ENCODE data around the gene TAL2. TPM values are rescaled to one million over a fixed set of nuclear protein-coding genes. Genes with fewer than 3 reads are reported as not detected.

The TAL2 gene
- total and polyA plus RNA-seq, 10 of the 15 experiments (the other 5 are each of a cell fraction or from before 2014, with no cell fraction given) = 0.16 to 0.51 (median 0.34) TPM; not detected in 1

DNA sequence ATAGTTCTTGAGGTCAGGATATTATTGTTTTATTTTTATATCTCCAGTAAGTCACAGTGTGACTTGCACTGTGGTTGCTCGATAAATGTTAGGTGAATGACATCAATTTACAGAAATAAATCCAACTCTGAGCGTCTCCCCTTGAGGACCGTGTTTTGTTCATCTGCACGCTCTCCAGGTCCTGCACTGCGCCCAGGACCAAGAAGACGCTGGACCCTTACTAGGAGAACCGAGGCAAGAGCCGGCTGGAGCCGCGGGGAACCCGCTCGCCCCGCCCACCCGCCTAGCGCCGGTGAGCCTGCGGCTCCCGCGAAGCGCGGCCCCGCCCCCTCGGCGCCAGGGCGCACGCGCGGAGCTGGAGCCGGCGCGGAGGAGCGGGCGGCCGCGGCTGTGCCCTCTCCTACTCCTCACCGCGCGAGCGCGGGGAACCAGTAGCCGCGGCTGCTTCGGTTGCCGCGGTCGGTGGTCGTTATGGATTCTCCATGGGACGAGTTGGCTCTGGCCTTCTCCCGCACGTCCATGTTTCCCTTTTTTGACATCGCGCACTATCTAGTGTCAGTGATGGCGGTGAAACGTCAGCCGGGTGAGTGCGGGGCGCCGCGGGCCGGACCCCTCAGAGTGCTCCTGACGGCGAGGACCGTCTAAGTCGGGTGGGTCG is 32.1 kb downstream of the TAL2 start, which contains the start of gene TMEM38B:
TSS of gene TMEM38B (plus strand) at position 352 of the 658 bp plus-strand sequence. CDS start at position 472, 120 bp downstream.
- Histone ChIP-seq H3K4me1 (ENCODE audit: control insufficient read depth, insufficient read depth, low read length) (peaks cover 3% of the 10 kb centered on the region; the same call in 1 of the 2 replicates), H3K4me3 (peak within 1 kb of the TSS; percentile 78), H4K20me1 (ENCODE audit: control insufficient read depth, insufficient read depth) (no peaks in the 10 kb centered on the region), H3K36me3 (ENCODE audit: control insufficient read depth in 2 of 2, insufficient read depth in 2 of 2, low read length in 1 of 2) (no peaks in the 10 kb centered on the region), H3K4me2 (ENCODE audit: control insufficient read depth, insufficient read depth) (peak within 1 kb of the TSS; percentile 93), H3K9me3 (replicated peaks; ENCODE audit: control insufficient read depth, insufficient read depth, low read length) (no peaks in the 10 kb centered on the region), H2AFZ (ENCODE audit: control insufficient read depth, low read depth, low read length) (peak within 1 kb of the TSS; percentile 94), H3K9ac (ENCODE audit: control insufficient read depth, insufficient read depth, low read length) (peak within 1 kb of the TSS; percentile 71), H3K27ac (ENCODE audit: control insufficient read depth, insufficient read depth) (peak within 1 kb of the TSS; percentile 13), H3K79me2 (ENCODE audit: control insufficient read depth, insufficient read depth, low read length) (peaks cover 12% of the 10 kb centered on the region), H3K27me3 (replicated peaks in 1 of 2; ENCODE audit: control insufficient read depth in 2 of 2, insufficient read depth in 2 of 2, low read length in 1 of 2) (0 out of 4 replicates have a peak, but pooled peaks cover 0 to 3% of the 10 kb centered on the region in 2 experiments)
- FAIRE-seq (no peak), DNase-seq (ENCODE audit: low read depth, low spot score) (no peak), ATAC-seq (peak; percentile 88)
- WGBS (ENCODE audit: insufficient coverage, insufficient replicate concordance, low lambda C conversion rate, missing lambda C conversion rate) = 2% methylated on average over 50 of the region's 65 CpGs
- in situ Hi-C loops (cut with MboI) = no loop called here
- ChIA-PET RAD21 (ENCODE audit: unreplicated experiment) (interaction anchor here (1.0 to 3.3 kb wide), 8 partner anchors 14 to 442 kb away, joined by 3 to 18 read pairs (median 4); no protein-coding TSS in a partner anchor), CTCF (interaction anchor here (0.8 to 3.7 kb wide), 13 partner anchors 8 to 246 kb away, joined by 3 to 24 read pairs (median 3); partner anchors contain the start of gene TAL2), POLR2A (interaction anchor here (0.6 to 2.0 kb wide), 3 partner anchors 14 to 137 kb away, joined by 3 to 6 read pairs (median 3); partner anchors contain the start of gene FKTN), SMC1A (ENCODE audit: uncharacterized antibody, unreplicated experiment) (interaction anchor here (0.5 to 2.2 kb wide), 10 partner anchors 14 to 1109 kb away, joined by 3 to 8 read pairs (median 4); no protein-coding TSS in a partner anchor)
- intact Hi-C loops (cut with micrococcal nuclease; ENCODE audit: unreplicated experiment) = loop anchor here (10.0 kb wide), 2 partner anchors 250 to 450 kb away; partner anchors contain the start of genes FSD1L and SLC44A1
- BruUV-seq (replicated peaks) = no TSS peak
- no peak for TF ChIP-seq ZBTB33 (IDR thresholded peaks at IDR 0.05)
- TF ChIP-seq NR2F1 (conservative IDR thresholded peaks at IDR 0.05) = no peak
- TF ChIP-seq RB1 (IDR thresholded peaks at IDR 0.05; ENCODE audit: borderline replicate concordance) = 0 out of 2 replicates have a peak, but pooled peaks have one; percentile 53
- no peak for TF ChIP-seq PRDM15 (CRISPR knock-in tag; IDR thresholded peaks at IDR 0.05)
- TF ChIP-seq, protein P1, sequence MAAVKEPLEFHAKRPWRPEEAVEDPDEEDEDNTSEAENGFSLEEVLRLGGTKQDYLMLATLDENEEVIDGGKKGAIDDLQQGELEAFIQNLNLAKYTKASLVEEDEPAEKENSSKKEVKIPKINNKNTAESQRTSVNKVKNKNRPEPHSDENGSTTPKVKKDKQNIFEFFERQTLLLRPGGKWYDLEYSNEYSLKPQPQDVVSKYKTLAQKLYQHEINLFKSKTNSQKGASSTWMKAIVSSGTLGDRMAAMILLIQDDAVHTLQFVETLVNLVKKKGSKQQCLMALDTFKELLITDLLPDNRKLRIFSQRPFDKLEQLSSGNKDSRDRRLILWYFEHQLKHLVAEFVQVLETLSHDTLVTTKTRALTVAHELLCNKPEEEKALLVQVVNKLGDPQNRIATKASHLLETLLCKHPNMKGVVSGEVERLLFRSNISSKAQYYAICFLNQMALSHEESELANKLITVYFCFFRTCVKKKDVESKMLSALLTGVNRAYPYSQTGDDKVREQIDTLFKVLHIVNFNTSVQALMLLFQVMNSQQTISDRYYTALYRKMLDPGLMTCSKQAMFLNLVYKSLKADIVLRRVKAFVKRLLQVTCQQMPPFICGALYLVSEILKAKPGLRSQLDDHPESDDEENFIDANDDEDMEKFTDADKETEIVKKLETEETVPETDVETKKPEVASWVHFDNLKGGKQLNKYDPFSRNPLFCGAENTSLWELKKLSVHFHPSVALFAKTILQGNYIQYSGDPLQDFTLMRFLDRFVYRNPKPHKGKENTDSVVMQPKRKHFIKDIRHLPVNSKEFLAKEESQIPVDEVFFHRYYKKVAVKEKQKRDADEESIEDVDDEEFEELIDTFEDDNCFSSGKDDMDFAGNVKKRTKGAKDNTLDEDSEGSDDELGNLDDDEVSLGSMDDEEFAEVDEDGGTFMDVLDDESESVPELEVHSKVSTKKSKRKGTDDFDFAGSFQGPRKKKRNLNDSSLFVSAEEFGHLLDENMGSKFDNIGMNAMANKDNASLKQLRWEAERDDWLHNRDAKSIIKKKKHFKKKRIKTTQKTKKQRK (IDR thresholded peaks at IDR 0.05; ENCODE audit: low read depth, low read length) = no peak
- TF ChIP-seq SIN3A (IDR thresholded peaks at IDR 0.05; ENCODE audit: low read depth, low read length) = no peak
- no peak for TF ChIP-seq HDAC6 (IDR thresholded peaks at IDR 0.05; ENCODE audit: unreplicated experiment)
- TF ChIP-seq, protein P2, sequence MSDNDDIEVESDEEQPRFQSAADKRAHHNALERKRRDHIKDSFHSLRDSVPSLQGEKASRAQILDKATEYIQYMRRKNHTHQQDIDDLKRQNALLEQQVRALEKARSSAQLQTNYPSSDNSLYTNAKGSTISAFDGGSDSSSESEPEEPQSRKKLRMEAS (IDR thresholded peaks at IDR 0.05; ENCODE audit: low read depth, low read length) = no peak
